ENCODE results near the gene MMP3.

GRCh38 chr11:102868339-102868738, 24.9 kb upstream of the MMP3 start:
- no peak for TF ChIP-seq CTCF (IDR thresholded peaks at IDR 0.05 in 8 of 11, conservative IDR thresholded peaks at IDR 0.05 in 3 of 11)
- no peak for TF ChIP-seq POLR2AphosphoS5 (IDR thresholded peaks at IDR 0.05)
- TF ChIP-seq POLR2A (IDR thresholded peaks at IDR 0.05) = no peak

Measured in spleen (tissue), 7 donors.